Uterus (tissue), 2 donors: ENCODE measurements around the gene FBXW8.

Experiments used
- POLR2A ChIP-seq, 2 donors: fragments of 450-650 bp; IDR thresholded peaks; one replicate each; pipeline ENCODE4 v1.6.1; 2016; ENCODE audit warnings: antibody characterized with exemption in 2 of 2, mild to moderate bottlenecking in 1 of 2, moderate library complexity in 1 of 2
- TF ChIP-seq, protein P1 (sequence below), 4 experiments: fragments of 200-600 bp in 2 of 4; fragments of 450-650 bp in 2 of 4; sonication (generic) in 2 of 4; IDR thresholded peaks; one replicate each; pipeline ENCODE4 v1.5.1; 2016 to 2019; ENCODE audit warnings: antibody characterized with exemption in 4 of 4, mild to moderate bottlenecking in 2 of 4, moderate library complexity in 1 of 4

GRCh38 chr12:116880213-116880816 is 30.4 kb upstream of the FBXW8 start:
- TF ChIP-seq, protein P1, sequence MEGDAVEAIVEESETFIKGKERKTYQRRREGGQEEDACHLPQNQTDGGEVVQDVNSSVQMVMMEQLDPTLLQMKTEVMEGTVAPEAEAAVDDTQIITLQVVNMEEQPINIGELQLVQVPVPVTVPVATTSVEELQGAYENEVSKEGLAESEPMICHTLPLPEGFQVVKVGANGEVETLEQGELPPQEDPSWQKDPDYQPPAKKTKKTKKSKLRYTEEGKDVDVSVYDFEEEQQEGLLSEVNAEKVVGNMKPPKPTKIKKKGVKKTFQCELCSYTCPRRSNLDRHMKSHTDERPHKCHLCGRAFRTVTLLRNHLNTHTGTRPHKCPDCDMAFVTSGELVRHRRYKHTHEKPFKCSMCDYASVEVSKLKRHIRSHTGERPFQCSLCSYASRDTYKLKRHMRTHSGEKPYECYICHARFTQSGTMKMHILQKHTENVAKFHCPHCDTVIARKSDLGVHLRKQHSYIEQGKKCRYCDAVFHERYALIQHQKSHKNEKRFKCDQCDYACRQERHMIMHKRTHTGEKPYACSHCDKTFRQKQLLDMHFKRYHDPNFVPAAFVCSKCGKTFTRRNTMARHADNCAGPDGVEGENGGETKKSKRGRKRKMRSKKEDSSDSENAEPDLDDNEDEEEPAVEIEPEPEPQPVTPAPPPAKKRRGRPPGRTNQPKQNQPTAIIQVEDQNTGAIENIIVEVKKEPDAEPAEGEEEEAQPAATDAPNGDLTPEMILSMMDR (IDR thresholded peaks at IDR 0.05) = no peak
- TF ChIP-seq POLR2A (IDR thresholded peaks at IDR 0.05) = no peak
